Measurements from ENCODE around the gene BEST2.
"Not testable (repeated sequence)": the region's sequence is repeated elsewhere in the genome, so short reads cannot be mapped to it uniquely, and the experiment has no call there.

The BEST2 gene

GRCh38 chr19:12751635-12752034, at the start of gene BEST2:
Gene BEST2 (plus strand): TSS chr19:12751791. CDS start chr19:12752593, 802 bp downstream.
- no peak for DNase-seq

- DNase-seq: peak; percentile 14
Measured at GRCh38 chr19:12703046-12703445, 48.5 kb upstream of the BEST2 start.

GRCh38 chr19:12705169-12705568, 46.4 kb upstream of the BEST2 start:
- no peak for DNase-seq

GRCh38 chr19:12705654-12706331, 45.8 kb upstream of the BEST2 start:
- no peak for DNase-seq

GRCh38 chr19:12706332-12706718, 45.3 kb upstream of the BEST2 start:
- DNase-seq: no peak

- no peak for DNase-seq
Measured at GRCh38 chr19:12708641-12709040, 43.0 kb upstream of the BEST2 start.

GRCh38 chr19:12711187-12711586, 40.4 kb upstream of the BEST2 start:
- DNase-seq: no peak

- not testable (repeated sequence) for DNase-seq
Measured at GRCh38 chr19:12712077-12712476, 39.5 kb upstream of the BEST2 start.

- not testable (repeated sequence) for DNase-seq
Measured at GRCh38 chr19:12713304-12713703, 38.3 kb upstream of the BEST2 start.

GRCh38 chr19:12715102-12715501, 36.5 kb upstream of the BEST2 start:
- DNase-seq: no peak

- no peak for DNase-seq
Measured at GRCh38 chr19:12715929-12716328, 35.7 kb upstream of the BEST2 start.

GRCh38 chr19:12720296-12720695, 31.3 kb upstream of the BEST2 start:
- no peak for DNase-seq

- DNase-seq: no peak
Measured at GRCh38 chr19:12720851-12721655, 30.5 kb upstream of the BEST2 start.

GRCh38 chr19:12721656-12722565, 29.7 kb upstream of the BEST2 start:
- DNase-seq: peak; percentile 51

- peak; percentile 98 for DNase-seq
Measured at GRCh38 chr19:12722566-12723380, 28.8 kb upstream of the BEST2 start.

GRCh38 chr19:12723381-12723640, 28.3 kb upstream of the BEST2 start:
- DNase-seq: no peak

- peak; percentile 28 for DNase-seq
Measured at GRCh38 chr19:12723641-12724426, 27.8 kb upstream of the BEST2 start, which contains the start of gene TNPO2. Gene TNPO2 (minus strand): TSS chr19:12723932. CDS start chr19:12720977, 2,955 bp downstream.

GRCh38 chr19:12725612-12726011, 26.0 kb upstream of the BEST2 start:
- DNase-seq: not testable (repeated sequence)

GRCh38 chr19:12726988-12727316, 24.6 kb upstream of the BEST2 start:
- no peak for DNase-seq

- DNase-seq: no peak
Measured at GRCh38 chr19:12727745-12728433, 23.7 kb upstream of the BEST2 start.

GRCh38 chr19:12730064-12730463, 21.5 kb upstream of the BEST2 start:
- DNase-seq: no peak
